GM15510 (cell line): Measurements from ENCODE around the gene ZNF618.

ENCODE experiments used
- POLR2A ChIP-seq: IDR thresholded peaks from 3 replicates; pipeline ENCODE4 v1.6.1; 2011; ENCODE audit warnings: borderline replicate concordance; ENCODE audit not compliant: insufficient read length; ENCODE audit errors: extremely low read depth

The ZNF618 gene

GRCh38 chr9:114057161-114057885 is 181.2 kb downstream of the ZNF618 start:
- no peak for TF ChIP-seq POLR2A

- no peak for TF ChIP-seq POLR2A
Observed at GRCh38 chr9:114058688-114059046, 182.6 kb downstream of the ZNF618 start.

GRCh38 chr9:114059047-114059803 is 183.1 kb downstream of the ZNF618 start:
- no peak for TF ChIP-seq POLR2A

- TF ChIP-seq POLR2A = no peak
Observed at GRCh38 chr9:114060070-114060469, 184.0 kb downstream of the ZNF618 start.

GRCh38 chr9:114060711-114061110 is 184.6 kb downstream of the ZNF618 start:
- TF ChIP-seq POLR2A = no peak

- TF ChIP-seq POLR2A = no peak
Observed at GRCh38 chr9:114061292-114061691, 185.2 kb downstream of the ZNF618 start.

- TF ChIP-seq POLR2A = no peak
Observed at GRCh38 chr9:114061830-114062474, 185.8 kb downstream of the ZNF618 start.

- TF ChIP-seq POLR2A = no peak
Observed at GRCh38 chr9:114065304-114065703, 189.2 kb downstream of the ZNF618 start.

GRCh38 chr9:114069476-114070187 is 193.5 kb downstream of the ZNF618 start:
- TF ChIP-seq POLR2A = no peak

- no peak for TF ChIP-seq POLR2A
Observed at GRCh38 chr9:114070188-114071103, 194.3 kb downstream of the ZNF618 start.

- TF ChIP-seq POLR2A = no peak
Observed at GRCh38 chr9:114071197-114071795, 195.2 kb downstream of the ZNF618 start.

- TF ChIP-seq POLR2A = no peak
Observed at GRCh38 chr9:114072184-114073140, 196.4 kb downstream of the ZNF618 start.
